CD4-positive, alpha-beta T cell (primary cell): ENCODE results near the gene PLCG2. TPM values are rescaled to one million over a fixed set of nuclear protein-coding genes. Genes with fewer than 3 reads are reported as not detected.

Source experiments
- ATAC-seq: fragments of 200-7000 bp; cut with Tn5 transposase; one replicate; pipeline ENCODE4 v1.10.0; 2022; ENCODE audit warnings: mild to moderate bottlenecking; ENCODE audit not compliant: poor library complexity
- CTCF ChIA-PET: fragments of 350-600 bp; sonication (Branson Sonifier 250); formaldehyde crosslinking; loops from one replicate; lab custom pipeline; 2021; ENCODE audit warnings: antibody characterized with exemption, inconsistent platforms; lab: Charles Lee
- POLR2A ChIA-PET: fragments of 350-600 bp; sonication (Branson Sonifier 250); formaldehyde crosslinking; loops from one replicate; lab custom pipeline; 2021; ENCODE audit warnings: antibody characterized with exemption, inconsistent platforms; lab: Charles Lee
- DNase-seq, 14 experiments: peaks; one replicate each; pipeline ENCODE4 v3.0.0-alpha.2; 2013 to 2020; ENCODE audit warnings: mixed read lengths in 2 of 14
- H3K27ac ChIP-seq, 2 donors: one replicate each; pipeline versions ENCODE4 v1.5.1 to v1.7.0; 2013; ENCODE audit warnings: low read length in 2 of 2, low read depth in 1 of 2, mild to moderate bottlenecking in 1 of 2
- H3K27me3 ChIP-seq, 2 experiments: 1 replicate in 1 of 2; 2 replicates in 1 of 2; pipeline versions ENCODE4 v1.6.1 to v1.7.0; 2013; ENCODE audit warnings: low read length in 2 of 2, control low read depth in 1 of 2, mild to moderate bottlenecking in 1 of 2, moderate library complexity in 1 of 2; ENCODE audit not compliant: insufficient read depth in 2 of 2, control insufficient read depth in 1 of 2
- H3K36me3 ChIP-seq: one replicate; pipeline ENCODE4 v1.6.1; 2013; ENCODE audit warnings: low read length, control low read depth; ENCODE audit not compliant: insufficient read depth
- H3K4me1 ChIP-seq: one replicate; pipeline ENCODE4 v1.6.1; 2013; ENCODE audit warnings: low read length, control low read depth; ENCODE audit not compliant: insufficient read depth
- H3K4me3 ChIP-seq: one replicate; pipeline ENCODE4 v1.5.1; 2013; ENCODE audit warnings: mild to moderate bottlenecking, low read length, moderate library complexity
- H3K9me3 ChIP-seq, 2 experiments: 1 replicate in 1 of 2; 2 replicates in 1 of 2; pipeline versions ENCODE4 v1.6.1 to v1.7.0; 2013; ENCODE audit warnings: low read length in 2 of 2, mild to moderate bottlenecking in 2 of 2, control low read depth in 1 of 2, moderate library complexity in 1 of 2; ENCODE audit not compliant: control insufficient read depth in 1 of 2, insufficient read depth in 1 of 2
- H3K27ac Mint-ChIP-seq: one replicate; pipeline ENCODE4 v1.8.0; 2020; ENCODE audit warnings: mixed read lengths
- H3K27me3 Mint-ChIP-seq: one replicate; pipeline ENCODE4 v1.8.0; 2021; ENCODE audit warnings: mixed read lengths
- H3K36me3 Mint-ChIP-seq: one replicate; pipeline ENCODE4 v1.8.0; 2021; ENCODE audit warnings: low read depth, mixed read lengths
- H3K4me1 Mint-ChIP-seq: one replicate; pipeline ENCODE4 v1.8.0; 2021; ENCODE audit warnings: low read depth, mixed read lengths
- H3K4me3 Mint-ChIP-seq: one replicate; pipeline ENCODE4 v1.8.0; 2020; ENCODE audit warnings: mild to moderate bottlenecking, mixed read lengths
- H3K9me3 Mint-ChIP-seq: one replicate; pipeline ENCODE4 v1.8.0; 2020; ENCODE audit warnings: mixed read lengths
- CTCF ChIP-seq: fragments of 200-600 bp; IDR thresholded peaks from one replicate; pipeline ENCODE4 v1.8.0; 2022; ENCODE audit warnings: antibody characterized with exemption, mild to moderate bottlenecking
- intact Hi-C, 2 experiments: fragments of 100-400 bp; cut with DNase I in 1 of 2; cut with micrococcal nuclease in 1 of 2; formaldehyde crosslinking; loops; one replicate each; pipeline versions ENCODE4 v1.15.1 to v1.9.0; 2023 to 2025; cut with DNase I, micrococcal nuclease
- total RNA-seq, 174 experiments: library from RNA in 2 of 174; stranded (reverse) in 2 of 174; gene quantifications; one replicate each; pipeline ENCODE4 v1.2.3 and lab custom pipeline; 2021 to 2026

PLCG2 gene
- total RNA-seq, 2 experiments from 2014 or later = 0.92 to 1.5 TPM

- H3K4me3 ChIP-seq = no peak overlapping the region
- Mint-ChIP-seq H3K27me3 (no peaks in the 10 kb centered on the region), H3K4me3 (no peak overlapping the region), H3K27ac (no peak overlapping the region), H3K9me3 (no peaks in the 10 kb centered on the region), H3K36me3 (no peaks in the 10 kb centered on the region), H3K4me1 (no peaks in the 10 kb centered on the region)
- no peaks in the 10 kb centered on the region for H3K9me3 ChIP-seq
- POLR2A ChIA-PET = no interaction called here
- DNase-seq (no peak), ATAC-seq (no peak)
- H3K27me3 ChIP-seq = no peaks in the 10 kb centered on the region
- no peaks in the 10 kb centered on the region for H3K36me3 ChIP-seq
- intact Hi-C loops = no loop called here
- no peak for TF ChIP-seq CTCF
- H3K27ac ChIP-seq = no peak overlapping the region
- CTCF ChIA-PET = no interaction called here
- no peaks in the 10 kb centered on the region for H3K4me1 ChIP-seq
These were observed 103.5 kb downstream of the PLCG2 start for GRCh38 chr16:81882559-81882958.

GRCh38 chr16:81883235-81883634 lies 104.1 kb downstream of the PLCG2 start:
- no peak overlapping the region for H3K27ac Mint-ChIP-seq
- no peak overlapping the region for H3K4me3 Mint-ChIP-seq
- ATAC-seq = no peak
- H3K27me3 ChIP-seq = no peaks in the 10 kb centered on the region
- no peak overlapping the region for H3K27ac ChIP-seq
- no peak for TF ChIP-seq CTCF
- ChIA-PET POLR2A (no interaction called here), CTCF (no interaction called here)
- no peaks in the 10 kb centered on the region for H3K4me1 ChIP-seq
- no peaks in the 10 kb centered on the region for H3K27me3 Mint-ChIP-seq
- H3K9me3 ChIP-seq = no peaks in the 10 kb centered on the region
- H3K4me3 ChIP-seq = no peak overlapping the region
- H3K9me3 Mint-ChIP-seq = no peaks in the 10 kb centered on the region
- DNase-seq = no peak
- no peaks in the 10 kb centered on the region for H3K36me3 ChIP-seq
- H3K36me3 Mint-ChIP-seq = no peaks in the 10 kb centered on the region
- intact Hi-C loops = no loop called here
- H3K4me1 Mint-ChIP-seq = no peaks in the 10 kb centered on the region

- Histone ChIP-seq H3K4me1 (no peaks in the 10 kb centered on the region), H3K4me3 (no peak overlapping the region), H3K36me3 (no peaks in the 10 kb centered on the region), H3K27me3 (no peaks in the 10 kb centered on the region), H3K27ac (no peak overlapping the region), H3K9me3 (no peaks in the 10 kb centered on the region)
- peak; percentile 70 for TF ChIP-seq CTCF
- H3K4me1 Mint-ChIP-seq = no peaks in the 10 kb centered on the region
- ChIA-PET CTCF (interaction anchor here (0.8 to 1.0 kb wide), 2 partner anchors 9 to 15 kb away, joined by 3 to 4 read pairs; no protein-coding TSS in a partner anchor), POLR2A (no interaction called here)
- DNase-seq (peak in 4 of 14 experiments; percentile 9 to 41 (median 26)), ATAC-seq (no peak)
- H3K9me3 Mint-ChIP-seq = no peaks in the 10 kb centered on the region
- H3K27ac Mint-ChIP-seq = no peak overlapping the region
- H3K36me3 Mint-ChIP-seq = no peaks in the 10 kb centered on the region
- no peaks in the 10 kb centered on the region for H3K27me3 Mint-ChIP-seq
- intact Hi-C loops = loop anchor here (2.0 to 5.0 kb wide), 2 partner anchors 519 kb away; no protein-coding TSS in a partner anchor
- H3K4me3 Mint-ChIP-seq = no peak overlapping the region
These were observed 107.0 kb downstream of the PLCG2 start for GRCh38 chr16:81885976-81886586.
